ENCODE measurements around the gene DBN1.

DNA sequence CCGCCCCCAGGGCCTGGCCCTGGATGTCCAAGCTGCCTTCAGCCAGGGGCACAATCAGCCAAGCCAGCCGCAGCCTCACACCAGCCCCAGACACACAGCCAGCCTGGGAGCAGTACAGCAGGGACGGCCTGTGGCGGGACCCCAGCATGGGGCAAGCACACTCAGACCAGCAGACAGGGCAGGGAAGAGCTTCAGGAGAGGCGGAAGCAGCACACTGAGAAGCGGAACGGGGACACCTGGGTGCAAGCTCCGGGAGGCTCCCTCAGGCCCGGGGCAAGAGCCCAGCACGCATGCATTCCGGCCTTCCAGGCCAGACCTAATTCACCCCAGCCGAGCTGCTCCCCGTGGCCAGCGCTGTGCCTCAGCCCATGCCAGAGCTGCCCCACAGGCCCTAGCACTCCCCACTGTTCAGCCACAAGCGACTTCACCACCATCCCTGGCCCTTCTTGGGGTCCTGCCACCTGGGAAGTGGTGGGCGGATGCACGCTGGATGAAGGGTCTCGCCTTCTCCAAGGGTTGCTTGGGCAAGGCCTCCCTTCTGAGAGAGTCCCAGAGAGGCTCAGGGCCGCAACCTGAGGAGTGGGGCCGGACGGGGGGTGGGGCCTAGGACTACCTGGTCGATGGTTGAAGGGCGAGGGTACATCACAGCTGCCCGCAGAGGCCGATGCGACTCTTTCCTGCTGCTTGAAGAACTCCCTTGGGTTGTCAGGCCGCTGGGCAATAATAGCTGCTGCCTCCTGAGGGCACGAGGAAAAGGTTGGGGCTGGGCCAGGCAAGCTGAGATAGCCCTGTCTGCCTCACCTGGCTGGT, 13.4 kb downstream of the DBN1 start:
- TF ChIP-seq, protein P1, sequence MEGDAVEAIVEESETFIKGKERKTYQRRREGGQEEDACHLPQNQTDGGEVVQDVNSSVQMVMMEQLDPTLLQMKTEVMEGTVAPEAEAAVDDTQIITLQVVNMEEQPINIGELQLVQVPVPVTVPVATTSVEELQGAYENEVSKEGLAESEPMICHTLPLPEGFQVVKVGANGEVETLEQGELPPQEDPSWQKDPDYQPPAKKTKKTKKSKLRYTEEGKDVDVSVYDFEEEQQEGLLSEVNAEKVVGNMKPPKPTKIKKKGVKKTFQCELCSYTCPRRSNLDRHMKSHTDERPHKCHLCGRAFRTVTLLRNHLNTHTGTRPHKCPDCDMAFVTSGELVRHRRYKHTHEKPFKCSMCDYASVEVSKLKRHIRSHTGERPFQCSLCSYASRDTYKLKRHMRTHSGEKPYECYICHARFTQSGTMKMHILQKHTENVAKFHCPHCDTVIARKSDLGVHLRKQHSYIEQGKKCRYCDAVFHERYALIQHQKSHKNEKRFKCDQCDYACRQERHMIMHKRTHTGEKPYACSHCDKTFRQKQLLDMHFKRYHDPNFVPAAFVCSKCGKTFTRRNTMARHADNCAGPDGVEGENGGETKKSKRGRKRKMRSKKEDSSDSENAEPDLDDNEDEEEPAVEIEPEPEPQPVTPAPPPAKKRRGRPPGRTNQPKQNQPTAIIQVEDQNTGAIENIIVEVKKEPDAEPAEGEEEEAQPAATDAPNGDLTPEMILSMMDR (IDR thresholded peaks at IDR 0.05), result no peak
- TF ChIP-seq POLR2A (IDR thresholded peaks at IDR 0.05), result no peak
